ENCODE data around the gene CYP20A1. TPM values are rescaled to one million over a fixed set of nuclear protein-coding genes. Genes with fewer than 3 reads are reported as not detected.

CYP20A1 gene
- total and polyA plus RNA-seq, 2 of the 8 experiments (the other 6 are each of a cell fraction or from before 2014, with no cell fraction given), result 6.2 to 21.5 TPM

GRCh38 chr2:203327901-203328759 is 89.3 kb downstream of the CYP20A1 start, which contains the start of gene ABI2 (continued):
- TF ChIP-seq CHD7 (IDR thresholded peaks at IDR 0.05; ENCODE audit: insufficient replicate concordance, low read length) (no peak), POLR2A (IDR thresholded peaks at IDR 0.05; ENCODE audit: control extremely low read depth in 1 of 2, low read depth in 2 of 2, low read length in 2 of 2) (peak; percentile 90 to 94), RNF2 (IDR thresholded peaks at IDR 0.05; ENCODE audit: borderline replicate concordance, low read depth, low read length, missing control alignments, poor library complexity, severe bottlenecking) (no peak), PHF8 (conservative IDR thresholded peaks at IDR 0.05; ENCODE audit: low read depth, low read length) (peak; percentile 70), ATF2 (IDR thresholded peaks at IDR 0.05; ENCODE audit: low read length) (0 out of 2 replicates have a peak, but pooled peaks have one; percentile 55), NANOG (IDR thresholded peaks at IDR 0.05; ENCODE audit: insufficient read depth, low read depth, low read length, poor library complexity, severe bottlenecking) (peak; percentile 25), TBP (IDR thresholded peaks at IDR 0.05; ENCODE audit: low read depth, low read length) (peak; percentile 72)
